ENCODE measurements around the gene AKNA.

- TF ChIP-seq RAD21 (IDR thresholded peaks at IDR 0.05; ENCODE audit: low read length) (no peak), FOXM1 (IDR thresholded peaks at IDR 0.05; ENCODE audit: low read depth) (no peak), GABPA (IDR thresholded peaks at IDR 0.05; ENCODE audit: low read depth) (no peak), SMC3 (IDR thresholded peaks at IDR 0.05; ENCODE audit: low read depth, low read length) (no peak), EP300 (IDR thresholded peaks at IDR 0.05; ENCODE audit: borderline replicate concordance in 1 of 2, low read depth in 1 of 2, low read length in 1 of 2) (no peak)
Observed at GRCh38 chr9:114300153-114300845, 87.5 kb downstream of the AKNA start.
